Measurements from ENCODE around the gene NCKAP1. TPM values are rescaled to one million over a fixed set of nuclear protein-coding genes. Genes with fewer than 3 reads are reported as not detected.

Gene NCKAP1
- total and polyA plus RNA-seq, 3 donors from 2014 or later, result 59.6 to 110 (median 82.9) TPM

GRCh38 chr2:183014005-183014404 is 24.3 kb downstream of the NCKAP1 start:
- peaks cover 4% of the 10 kb centered on the region for H3K4me1 ChIP-seq

GRCh38 chr2:183011743-183012142 is 26.5 kb downstream of the NCKAP1 start:
- WGBS, 2 donors, result 65 to 68% methylated on average over 2 of the region's 2 CpGs
- no peaks in the 10 kb centered on the region for H3K27me3 ChIP-seq
- H3K4me1 ChIP-seq, result peaks cover 4% of the 10 kb centered on the region
- H3K9me3 ChIP-seq, result no peaks in the 10 kb centered on the region
- TF ChIP-seq POLR2A (IDR thresholded peaks at IDR 0.05), result no peak
- TF ChIP-seq, protein P1, sequence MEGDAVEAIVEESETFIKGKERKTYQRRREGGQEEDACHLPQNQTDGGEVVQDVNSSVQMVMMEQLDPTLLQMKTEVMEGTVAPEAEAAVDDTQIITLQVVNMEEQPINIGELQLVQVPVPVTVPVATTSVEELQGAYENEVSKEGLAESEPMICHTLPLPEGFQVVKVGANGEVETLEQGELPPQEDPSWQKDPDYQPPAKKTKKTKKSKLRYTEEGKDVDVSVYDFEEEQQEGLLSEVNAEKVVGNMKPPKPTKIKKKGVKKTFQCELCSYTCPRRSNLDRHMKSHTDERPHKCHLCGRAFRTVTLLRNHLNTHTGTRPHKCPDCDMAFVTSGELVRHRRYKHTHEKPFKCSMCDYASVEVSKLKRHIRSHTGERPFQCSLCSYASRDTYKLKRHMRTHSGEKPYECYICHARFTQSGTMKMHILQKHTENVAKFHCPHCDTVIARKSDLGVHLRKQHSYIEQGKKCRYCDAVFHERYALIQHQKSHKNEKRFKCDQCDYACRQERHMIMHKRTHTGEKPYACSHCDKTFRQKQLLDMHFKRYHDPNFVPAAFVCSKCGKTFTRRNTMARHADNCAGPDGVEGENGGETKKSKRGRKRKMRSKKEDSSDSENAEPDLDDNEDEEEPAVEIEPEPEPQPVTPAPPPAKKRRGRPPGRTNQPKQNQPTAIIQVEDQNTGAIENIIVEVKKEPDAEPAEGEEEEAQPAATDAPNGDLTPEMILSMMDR (IDR thresholded peaks at IDR 0.05), result no peak
- intact Hi-C loops (cut with DNase I; ENCODE audit: low total_unique reads), result no loop called here
- no peaks in the 10 kb centered on the region for H3K36me3 ChIP-seq (ENCODE audit: low read depth, missing control alignments)
- no peak for DNase-seq
- H3K27ac ChIP-seq, result no peak overlapping the region
- no peak overlapping the region for H3K4me3 ChIP-seq

More at GRCh38 chr2:183014005-183014404, 24.3 kb downstream of the NCKAP1 start:
- H3K27ac ChIP-seq, result no peak overlapping the region
- no peaks in the 10 kb centered on the region for H3K27me3 ChIP-seq
- WGBS, 2 donors, result 89 to 93% methylated on average over 2 of the region's 2 CpGs
- H3K4me3 ChIP-seq, result no peak overlapping the region
- intact Hi-C loops (cut with DNase I; ENCODE audit: low total_unique reads), result no loop called here
- TF ChIP-seq, protein P1 (IDR thresholded peaks at IDR 0.05), result no peak
- TF ChIP-seq POLR2A (IDR thresholded peaks at IDR 0.05), result no peak
- H3K9me3 ChIP-seq, result no peaks in the 10 kb centered on the region
- H3K36me3 ChIP-seq (ENCODE audit: low read depth, missing control alignments), result no peaks in the 10 kb centered on the region
- DNase-seq, result no peak

GRCh38 chr2:183010112-183010511 is 28.1 kb downstream of the NCKAP1 start:
- H3K9me3 ChIP-seq, result no peaks in the 10 kb centered on the region
- no peaks in the 10 kb centered on the region for H3K36me3 ChIP-seq (ENCODE audit: low read depth, missing control alignments)
- H3K4me3 ChIP-seq, result no peak overlapping the region
- no peaks in the 10 kb centered on the region for H3K27me3 ChIP-seq
- peaks cover 4% of the 10 kb centered on the region for H3K4me1 ChIP-seq
- 51 to 52% methylated on average over 5 of the region's 5 CpGs for WGBS, 2 donors
- TF ChIP-seq, protein P1 (IDR thresholded peaks at IDR 0.05), result no peak
- TF ChIP-seq POLR2A (IDR thresholded peaks at IDR 0.05), result no peak
- intact Hi-C loops (cut with DNase I; ENCODE audit: low total_unique reads), result no loop called here
- no peak for DNase-seq
- no peak overlapping the region for H3K27ac ChIP-seq

- no peaks in the 10 kb centered on the region for H3K36me3 ChIP-seq (ENCODE audit: low read depth, missing control alignments)
- intact Hi-C loops (cut with DNase I; ENCODE audit: low total_unique reads), result no loop called here
- H3K27me3 ChIP-seq, result no peaks in the 10 kb centered on the region
- no peak overlapping the region for H3K27ac ChIP-seq
- no peak for DNase-seq
- no peak for TF ChIP-seq POLR2A (IDR thresholded peaks at IDR 0.05)
- TF ChIP-seq, protein P1 (IDR thresholded peaks at IDR 0.05), result no peak
- no peak overlapping the region for H3K4me3 ChIP-seq
- H3K9me3 ChIP-seq, result no peaks in the 10 kb centered on the region
- H3K4me1 ChIP-seq, result peaks cover 4% of the 10 kb centered on the region
- WGBS, 2 donors, result 87 to 94% methylated on average over 3 of the region's 3 CpGs
These were observed 28.9 kb downstream of the NCKAP1 start for GRCh38 chr2:183009249-183009899.

DNA sequence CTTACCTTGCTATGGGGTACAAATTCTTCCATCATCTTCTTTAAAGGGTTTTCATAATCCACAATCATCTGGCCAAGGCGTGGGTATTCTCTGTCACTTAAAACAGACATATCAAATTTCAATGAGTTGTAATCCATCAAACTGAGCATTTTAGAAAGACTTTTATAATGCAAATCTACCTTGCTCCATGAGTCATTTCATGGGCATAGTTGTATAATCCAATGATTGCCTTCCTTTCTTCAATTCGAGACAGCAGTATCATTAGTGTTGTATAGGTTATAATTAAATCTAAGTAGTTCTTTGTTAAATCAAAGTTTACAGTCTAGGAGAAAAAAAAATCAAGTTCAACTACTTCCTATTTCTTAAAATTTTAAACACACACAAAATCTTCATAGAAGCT is 36.3 kb downstream of the NCKAP1 start:
- no peaks in the 10 kb centered on the region for H3K27me3 ChIP-seq
- no peaks in the 10 kb centered on the region for H3K4me1 ChIP-seq
- DNase-seq, result no peak
- no peaks in the 10 kb centered on the region for H3K36me3 ChIP-seq (ENCODE audit: low read depth, missing control alignments)
- H3K27ac ChIP-seq, result no peak overlapping the region
- TF ChIP-seq POLR2A (IDR thresholded peaks at IDR 0.05), result no peak
- TF ChIP-seq, protein P1 (IDR thresholded peaks at IDR 0.05), result no peak
- no peak overlapping the region for H3K4me3 ChIP-seq
- 89 to 92% methylated on average over 2 of the region's 2 CpGs for WGBS, 2 donors
- no peaks in the 10 kb centered on the region for H3K9me3 ChIP-seq
- intact Hi-C loops (cut with DNase I; ENCODE audit: low total_unique reads), result no loop called here
